HG03469 (cell line): ENCODE results near the gene GADD45B.

Experiments used
- ATAC-seq: cut with Tn5 transposase; IDR thresholded peaks from one replicate; pipeline ENCODE4 v1.9.1; 2021; ENCODE audit warnings: mild to moderate bottlenecking, moderate library complexity, moderate number of reproducible peaks; ENCODE audit not compliant: unreplicated experiment

The GADD45B gene, protein sequence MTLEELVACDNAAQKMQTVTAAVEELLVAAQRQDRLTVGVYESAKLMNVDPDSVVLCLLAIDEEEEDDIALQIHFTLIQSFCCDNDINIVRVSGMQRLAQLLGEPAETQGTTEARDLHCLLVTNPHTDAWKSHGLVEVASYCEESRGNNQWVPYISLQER

GRCh38 chr19:2475702-2476450 is at the start of gene GADD45B:
Gene GADD45B, plus strand, starts transcription at chr19:2476127. Its CDS starts 232 bp downstream, at chr19:2476359.
- ATAC-seq: peak; percentile 38

DNA sequence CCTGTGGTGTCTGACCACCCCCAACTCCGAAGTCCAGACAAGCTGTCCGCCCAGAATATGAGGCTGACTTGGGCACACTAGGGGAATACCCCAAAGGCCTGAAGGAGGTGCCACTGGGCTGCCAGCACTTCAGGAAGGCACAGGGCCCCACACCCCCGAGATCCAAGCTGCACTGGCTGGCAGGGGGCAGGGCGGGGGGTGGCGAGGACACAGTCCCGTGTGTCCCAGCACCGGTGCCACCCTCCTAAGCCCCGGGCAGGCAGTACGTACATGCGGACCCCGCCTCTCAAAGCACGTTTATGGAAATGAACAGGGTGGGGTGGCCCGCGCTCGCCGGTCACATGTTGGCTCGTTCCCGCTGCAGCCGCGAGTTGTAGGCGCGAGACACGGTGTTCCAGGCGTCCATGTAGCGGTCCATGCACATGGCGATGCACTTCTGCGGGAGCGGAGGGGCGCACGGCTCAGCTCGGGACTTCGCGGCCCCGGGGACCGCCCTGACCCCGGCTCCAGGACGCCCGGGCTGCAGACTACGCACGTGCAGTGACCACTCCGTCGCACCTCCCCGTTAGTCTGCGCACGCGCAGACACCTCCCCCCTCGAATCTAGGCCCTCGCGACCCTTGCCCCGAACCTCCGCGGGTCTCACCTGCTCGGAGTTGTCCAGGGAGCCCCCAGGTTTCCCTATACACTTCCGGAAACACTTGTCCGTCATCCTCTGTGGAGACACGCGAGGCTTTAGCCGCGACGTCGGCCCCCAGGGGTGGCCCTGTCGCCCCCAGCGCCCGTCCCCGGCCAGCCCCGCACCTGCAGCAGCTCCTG is 49.1 kb upstream of the GADD45B start:
- no peak for ATAC-seq

DNA sequence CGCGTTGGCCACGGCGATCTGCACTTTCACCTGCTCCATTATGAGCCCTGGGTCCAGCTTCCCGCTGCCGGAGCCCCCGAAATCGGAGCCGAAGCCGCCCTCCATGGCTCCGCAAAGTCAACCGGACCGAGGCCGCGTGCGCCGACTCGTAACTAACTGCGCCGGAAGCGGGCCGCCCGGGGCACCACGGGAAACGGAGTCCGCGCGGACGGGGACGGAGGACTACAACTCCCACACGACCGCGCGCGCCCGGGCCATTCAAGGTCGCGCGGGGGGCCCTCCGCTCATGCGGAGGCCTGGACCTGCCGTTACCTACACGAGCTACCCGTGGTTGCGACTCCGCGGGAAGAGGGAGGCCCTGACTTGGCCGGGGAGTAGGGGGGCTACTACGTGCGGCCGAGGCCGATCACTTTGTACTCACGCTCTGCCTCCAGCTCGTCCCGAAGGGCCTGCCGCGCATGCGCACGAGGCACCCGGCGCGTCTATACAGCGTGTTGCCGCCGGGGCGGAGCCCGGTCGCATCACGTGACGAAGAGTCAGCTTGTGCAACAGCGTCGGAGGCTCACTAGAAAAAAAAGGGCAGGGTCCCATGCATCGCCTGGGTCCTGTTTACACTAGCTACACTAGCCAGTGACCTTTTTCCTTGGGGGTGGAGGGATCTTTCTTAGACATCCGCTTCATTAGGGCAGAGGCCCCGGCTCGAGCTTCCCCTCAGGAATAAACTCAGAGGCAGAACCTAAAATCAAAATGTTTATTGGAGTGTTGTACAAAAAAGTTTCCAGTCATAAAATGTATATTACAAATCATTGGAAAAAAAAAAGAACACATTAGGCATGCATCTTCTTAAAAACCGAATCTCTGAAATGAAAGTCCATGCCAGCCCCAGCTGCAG is 48.3 kb upstream of the GADD45B start, which contains the start of gene TIMM13:
TIMM13 (minus strand) TSS at position 158 of the 892 bp plus-strand sequence; CDS start at position 105, 53 bp downstream.
- peak; percentile 55 for ATAC-seq

DNA sequence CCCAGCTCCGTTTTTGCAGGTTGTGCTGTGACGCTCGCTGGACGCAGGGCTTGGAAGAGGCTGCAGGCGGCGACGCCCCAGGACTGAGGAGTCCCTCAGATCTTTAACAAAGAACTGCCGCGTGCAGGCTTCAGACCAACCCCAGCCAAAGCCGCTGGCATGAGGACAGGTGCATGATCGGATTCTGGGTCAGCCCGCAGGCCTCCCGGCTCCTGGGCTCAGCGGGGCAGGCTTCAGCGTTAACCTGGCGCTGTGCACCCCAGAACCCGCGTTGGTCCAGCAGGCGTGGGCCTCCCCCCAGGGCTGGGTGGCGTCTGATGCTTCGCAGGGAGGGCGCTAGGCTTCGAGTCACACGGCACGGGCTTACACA is 47.6 kb upstream of the GADD45B start:
- no peak for ATAC-seq

DNA sequence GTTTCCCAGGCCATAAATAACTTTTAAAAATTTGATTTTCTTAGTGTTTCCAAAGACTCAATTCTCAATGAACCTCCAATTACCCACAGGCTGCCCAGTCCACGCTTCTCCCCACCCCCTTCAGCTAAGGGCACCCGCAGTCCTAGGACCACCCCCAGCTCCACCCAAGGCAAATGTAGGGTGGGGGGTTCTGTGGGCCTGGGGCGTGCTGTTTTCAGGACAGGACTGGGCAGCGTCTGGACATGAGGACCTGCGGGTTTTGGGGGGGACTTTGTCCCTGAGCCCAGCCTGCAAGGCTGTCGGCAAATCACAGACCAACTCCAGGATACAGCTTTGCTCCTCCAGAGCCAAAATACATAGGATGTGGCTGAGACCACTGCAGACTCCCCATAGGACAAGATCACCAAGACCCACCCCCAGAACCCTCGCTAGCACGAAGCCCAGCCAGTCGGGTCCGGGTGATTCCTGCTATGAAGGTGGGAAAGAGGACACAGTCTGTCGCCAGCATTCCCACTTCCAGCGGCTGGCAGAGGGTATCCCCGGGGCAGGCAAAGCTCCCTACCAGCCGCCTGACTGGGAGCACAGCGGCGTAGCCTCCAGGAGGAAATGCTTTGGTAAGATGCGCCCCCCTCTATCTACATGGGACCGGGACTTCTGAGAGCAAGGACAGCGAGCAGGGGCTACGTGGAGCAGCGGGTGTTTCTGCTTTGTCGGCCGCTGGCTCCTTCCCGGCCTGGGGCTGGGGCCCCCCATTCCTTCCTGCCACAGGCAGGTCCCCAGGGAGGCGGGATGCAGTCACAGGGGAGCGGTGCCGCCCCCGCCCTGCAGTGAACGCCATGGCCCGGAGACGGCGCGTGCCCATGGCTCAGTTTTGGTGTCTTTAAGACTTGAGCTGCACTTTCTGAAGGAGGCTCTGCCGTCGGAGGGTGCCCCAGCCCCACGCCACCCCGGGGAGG is 46.9 kb upstream of the GADD45B start:
- no peak for ATAC-seq

- no peak for ATAC-seq
Observed at GRCh38 chr19:2429917-2430535, 45.9 kb upstream of the GADD45B start.

DNA sequence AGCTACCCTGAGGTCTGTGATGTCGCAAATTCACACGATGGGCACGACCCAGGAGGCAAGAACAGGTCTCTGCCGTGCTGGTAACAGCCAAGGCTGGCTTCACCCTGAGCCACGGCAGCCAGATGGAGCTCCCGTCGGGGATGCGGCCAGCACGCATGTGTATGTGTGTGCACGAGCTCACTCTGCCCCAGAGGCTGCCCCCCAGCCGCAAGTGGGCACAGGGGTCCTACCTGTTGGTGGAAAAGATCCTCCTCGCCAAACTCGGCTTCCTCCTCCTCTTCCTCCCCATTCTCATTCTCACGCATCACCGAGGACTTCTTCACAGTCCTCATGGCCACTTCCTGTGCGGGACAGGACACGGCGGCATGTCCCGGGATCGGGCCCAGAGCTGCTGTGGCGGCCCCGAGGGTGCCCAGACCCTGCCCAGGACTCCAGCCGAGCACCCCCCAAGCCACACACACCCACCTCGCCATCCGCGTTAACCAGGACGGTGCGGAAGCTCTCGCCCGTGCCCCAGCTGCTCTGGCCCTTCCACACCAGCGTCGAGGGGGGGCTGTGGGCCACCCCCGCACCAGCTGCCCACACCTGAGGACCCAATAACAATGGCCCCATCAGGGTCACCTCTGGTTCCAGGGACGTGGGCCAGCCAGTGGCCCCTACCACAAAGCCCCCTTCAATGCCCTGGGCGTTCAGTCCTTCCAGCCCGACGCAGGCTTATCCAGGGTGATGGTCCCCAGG is 44.4 kb upstream of the GADD45B start:
- no peak for ATAC-seq

DNA sequence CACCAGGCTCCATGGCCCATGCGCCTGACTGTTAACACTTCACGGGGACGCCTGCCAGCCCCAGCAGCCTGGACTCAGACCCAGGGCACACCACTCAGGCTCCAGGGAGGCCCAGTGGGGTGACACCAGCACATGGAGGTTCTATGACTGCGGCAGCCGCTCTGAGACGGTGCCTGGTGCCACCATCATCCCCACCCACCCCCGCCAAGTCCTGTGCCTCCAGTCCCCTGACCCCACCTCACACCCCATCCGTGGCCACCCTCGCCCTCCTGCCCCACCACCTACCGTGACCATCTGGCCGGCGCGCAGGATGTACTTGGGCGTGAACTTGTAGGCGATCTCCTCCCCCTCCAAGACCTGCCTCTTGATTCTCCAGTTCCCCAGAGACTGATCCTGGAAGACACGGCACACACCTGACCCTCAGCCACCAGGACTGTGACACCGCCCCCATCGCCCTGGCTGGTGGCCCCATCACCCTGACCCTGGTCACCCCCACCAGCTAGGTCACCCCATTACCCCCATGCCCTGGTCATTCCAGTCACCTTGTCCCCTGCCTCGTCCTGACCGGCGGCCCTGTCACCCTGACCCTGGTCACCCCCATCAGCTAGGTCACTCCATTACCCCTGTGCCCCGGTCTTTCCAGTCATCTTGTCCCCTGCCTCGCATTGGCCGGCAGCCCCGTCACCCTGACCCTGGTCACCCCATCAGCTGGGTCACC is 43.6 kb upstream of the GADD45B start:
- no peak for ATAC-seq

DNA sequence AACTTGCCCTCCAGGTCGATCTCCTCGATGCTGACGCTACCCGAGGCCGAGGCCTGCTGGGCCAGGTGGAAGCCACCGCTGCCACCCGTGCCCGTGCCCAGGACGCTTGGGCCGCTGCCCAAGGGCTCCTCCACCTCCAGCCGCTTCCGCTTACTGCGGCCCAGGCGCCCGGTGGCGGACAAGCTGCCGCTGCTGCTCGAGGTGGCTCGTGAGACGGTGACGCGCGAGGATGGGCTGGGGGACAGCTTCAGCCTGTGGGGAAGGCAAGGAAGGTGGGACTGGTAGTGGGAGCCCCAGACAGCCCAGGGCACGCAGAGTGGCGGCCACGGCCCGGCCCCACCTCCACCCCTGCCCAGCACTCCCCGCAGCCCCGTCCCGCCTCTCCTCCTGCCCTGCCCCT is 42.1 kb upstream of the GADD45B start:
- no peak for ATAC-seq

GRCh38 chr19:2434267-2434666 is 41.7 kb upstream of the GADD45B start:
- ATAC-seq: no peak

- ATAC-seq: no peak
Observed at GRCh38 chr19:2434721-2435265, 41.1 kb upstream of the GADD45B start.

DNA sequence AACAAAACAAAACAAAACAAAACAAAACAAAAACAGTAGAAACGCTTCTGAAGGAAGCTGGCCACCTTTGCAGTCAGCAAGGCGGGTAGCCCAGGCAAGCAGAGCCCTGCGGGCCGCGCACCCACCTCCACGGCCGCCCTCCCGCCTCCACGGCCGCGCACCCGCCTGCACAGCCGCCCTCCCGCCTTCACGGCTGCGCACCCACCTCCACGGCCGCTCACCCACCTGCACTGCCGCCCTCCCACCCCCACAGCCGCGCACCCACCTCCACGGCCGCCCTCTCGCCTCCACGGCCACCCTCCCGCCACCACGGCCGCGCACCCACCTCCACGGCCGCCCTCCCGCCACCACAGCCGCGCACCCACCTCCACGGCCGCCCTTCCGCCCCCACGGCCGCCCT is 39.5 kb upstream of the GADD45B start:
- ATAC-seq: no peak

- ATAC-seq: no peak
Observed at GRCh38 chr19:2436926-2437325, 39.0 kb upstream of the GADD45B start.

DNA sequence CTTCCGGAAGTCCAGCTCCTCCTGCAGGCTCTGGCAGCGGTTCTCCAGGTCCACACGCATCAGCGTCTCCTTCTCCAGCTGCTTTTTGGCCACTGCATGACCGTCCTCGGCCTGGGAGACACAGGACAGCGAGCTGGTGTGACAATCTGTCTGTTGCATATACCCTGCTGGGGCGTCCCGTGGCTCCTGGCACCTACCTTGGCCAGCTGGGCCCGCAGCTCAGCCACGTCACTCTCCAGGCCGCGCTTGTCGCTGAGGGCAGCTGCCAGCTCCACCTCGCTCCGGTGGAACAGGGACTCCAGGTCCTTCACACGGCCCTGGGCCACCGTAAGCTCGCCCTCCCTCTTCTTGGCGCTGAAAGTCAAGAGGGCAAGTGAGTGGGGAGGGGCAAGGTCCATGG is 37.7 kb upstream of the GADD45B start:
- no peak for ATAC-seq

DNA sequence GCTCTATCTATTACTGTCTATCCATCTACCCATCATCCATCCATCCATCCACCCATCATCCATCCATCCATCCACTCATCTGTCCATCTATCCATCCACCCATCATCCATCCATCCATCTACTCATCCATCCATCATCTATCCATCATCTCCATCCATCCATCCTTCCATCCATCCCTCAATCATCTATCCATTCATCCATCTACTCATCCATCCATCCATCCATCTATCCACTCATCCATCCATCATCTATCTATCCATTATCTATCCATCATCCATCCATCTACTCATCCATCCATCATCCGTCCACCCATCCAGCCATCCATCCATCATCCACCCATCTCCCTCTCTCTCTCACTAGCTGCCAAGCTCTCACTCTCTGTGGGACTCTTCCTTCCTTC is 35.4 kb upstream of the GADD45B start:
- ATAC-seq: no peak

- no peak for ATAC-seq
Observed at GRCh38 chr19:2441096-2441752, 34.7 kb upstream of the GADD45B start.
